ENCODE results near the gene TMSB4Y.

TMSB4Y gene

DNA sequence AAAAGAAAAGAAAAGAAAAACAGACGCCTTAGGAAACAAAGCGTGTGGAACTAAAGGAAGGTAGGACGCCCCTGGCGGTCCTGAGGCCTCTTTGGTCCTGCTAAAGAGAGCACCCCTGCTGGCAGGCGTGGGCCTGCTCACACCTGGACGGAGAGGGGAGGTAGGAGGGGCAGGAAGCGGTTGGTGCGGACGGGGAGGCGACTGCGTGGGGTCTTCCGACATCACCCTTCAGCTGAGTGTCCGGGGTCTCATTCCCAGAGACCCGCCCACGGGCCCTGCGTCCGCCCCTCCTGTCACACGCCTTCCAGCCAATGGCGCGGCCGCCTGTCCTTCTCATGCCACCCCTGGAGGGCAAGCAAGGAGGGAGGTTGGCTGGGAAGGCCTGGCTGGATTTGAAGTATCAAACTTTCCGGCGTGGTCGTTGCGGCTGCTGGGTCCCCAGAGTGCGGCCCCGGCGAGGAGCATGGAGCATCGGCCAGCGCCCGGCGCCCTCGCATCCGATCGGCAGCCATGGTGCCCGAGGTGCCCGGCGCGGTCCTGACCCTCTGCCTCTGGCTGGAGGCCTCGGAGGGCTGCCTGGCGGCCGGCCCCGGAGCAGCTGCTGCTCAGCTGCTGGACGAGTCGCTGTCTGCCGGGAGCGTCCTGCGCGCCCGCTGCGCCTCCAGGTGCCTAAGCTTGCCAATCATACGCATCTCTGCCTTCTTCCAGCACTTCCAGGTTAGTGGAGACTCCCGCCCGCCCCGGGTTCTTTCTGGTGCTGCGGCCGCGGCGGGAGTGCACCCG, 47.8 kb downstream of the TMSB4Y start:
- peak in 2 of 3 donors; percentile 28 to 40 for DNase-seq
- Histone ChIP-seq H3K9me3 (ENCODE audit: control insufficient read depth, low read length) (no peaks in the 10 kb centered on the region), H3K36me3 (ENCODE audit: control insufficient read depth, insufficient read depth, low read length) (no peaks in the 10 kb centered on the region), H3K4me3 (ENCODE audit: insufficient read depth, low read depth, low read length, poor library complexity, severe bottlenecking) (peak overlapping the region; percentile 32), H3K27ac (ENCODE audit: insufficient read depth, low read length, poor library complexity, severe bottlenecking) (no peak overlapping the region), H3K27me3 (replicated peaks; ENCODE audit: control insufficient read depth, insufficient read depth, low read length, poor library complexity, severe bottlenecking) (no peaks in the 10 kb centered on the region), H3K4me1 (ENCODE audit: control insufficient read depth, insufficient read depth, low read length, poor library complexity, severe bottlenecking) (no peaks in the 10 kb centered on the region)

DNA sequence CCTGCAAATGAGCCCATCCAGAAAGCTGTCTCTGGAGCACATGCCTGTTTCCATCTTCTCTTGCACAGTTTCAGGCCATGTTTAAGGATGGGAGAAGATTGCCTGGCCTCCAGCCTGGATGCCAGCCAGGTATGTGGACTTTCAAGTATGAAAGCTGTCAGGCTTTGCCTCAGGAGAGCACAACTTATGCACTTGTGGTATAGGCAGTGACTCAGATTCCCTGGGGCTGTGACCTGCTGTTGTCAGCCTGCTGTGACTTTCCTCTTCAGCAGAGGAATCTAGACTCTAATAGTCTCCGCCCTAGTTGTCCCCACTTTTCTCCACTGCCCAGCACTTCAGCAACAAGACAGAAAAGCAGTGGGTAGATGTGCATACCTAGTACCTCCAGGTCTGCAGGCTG, 51.0 kb downstream of the TMSB4Y start:
- H3K4me3 ChIP-seq (ENCODE audit: insufficient read depth, low read depth, low read length, poor library complexity, severe bottlenecking): no peak overlapping the region
- no peak for DNase-seq
- no peaks in the 10 kb centered on the region for H3K27me3 ChIP-seq (replicated peaks; ENCODE audit: control insufficient read depth, insufficient read depth, low read length, poor library complexity, severe bottlenecking)
- no peaks in the 10 kb centered on the region for H3K4me1 ChIP-seq (ENCODE audit: control insufficient read depth, insufficient read depth, low read length, poor library complexity, severe bottlenecking)
- no peak overlapping the region for H3K27ac ChIP-seq (ENCODE audit: insufficient read depth, low read length, poor library complexity, severe bottlenecking)
- H3K9me3 ChIP-seq (ENCODE audit: control insufficient read depth, low read length): no peaks in the 10 kb centered on the region
- H3K36me3 ChIP-seq (ENCODE audit: control insufficient read depth, insufficient read depth, low read length): no peaks in the 10 kb centered on the region
